22Rv1 (cell line): ENCODE measurements around the gene LRBA.

Source experiments
- ZFX ChIP-seq: fragments of 450-650 bp; IDR thresholded peaks from 2 replicates; pipeline ENCODE4 v1.6.1; 2017; ENCODE audit warnings: antibody characterized with exemption, borderline replicate concordance
- TF ChIP-seq, protein P1 (sequence below): fragments of 450-650 bp; IDR thresholded peaks from 2 replicates; pipeline ENCODE4 v1.5.1; 2017; ENCODE audit warnings: mild to moderate bottlenecking

DNA sequence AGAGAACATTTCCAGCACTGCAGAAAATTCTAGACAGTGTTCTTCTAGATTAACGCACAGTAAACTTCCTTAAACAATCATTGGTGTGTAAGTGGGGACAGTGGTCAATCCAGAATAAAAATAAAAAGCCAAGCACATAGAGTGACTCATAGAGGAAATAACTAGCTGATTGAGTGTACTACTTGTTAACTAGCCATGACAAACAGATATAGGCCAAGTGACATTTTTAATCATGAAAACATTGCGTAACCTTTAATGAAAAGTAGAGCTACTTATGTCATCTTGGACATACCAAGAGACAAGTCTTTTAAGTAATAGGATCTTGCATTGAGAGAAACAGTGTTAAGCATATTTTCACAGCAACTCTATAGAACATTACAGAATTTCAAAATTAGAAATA lies 667.0 kb downstream of the LRBA start:
- TF ChIP-seq, protein P1, sequence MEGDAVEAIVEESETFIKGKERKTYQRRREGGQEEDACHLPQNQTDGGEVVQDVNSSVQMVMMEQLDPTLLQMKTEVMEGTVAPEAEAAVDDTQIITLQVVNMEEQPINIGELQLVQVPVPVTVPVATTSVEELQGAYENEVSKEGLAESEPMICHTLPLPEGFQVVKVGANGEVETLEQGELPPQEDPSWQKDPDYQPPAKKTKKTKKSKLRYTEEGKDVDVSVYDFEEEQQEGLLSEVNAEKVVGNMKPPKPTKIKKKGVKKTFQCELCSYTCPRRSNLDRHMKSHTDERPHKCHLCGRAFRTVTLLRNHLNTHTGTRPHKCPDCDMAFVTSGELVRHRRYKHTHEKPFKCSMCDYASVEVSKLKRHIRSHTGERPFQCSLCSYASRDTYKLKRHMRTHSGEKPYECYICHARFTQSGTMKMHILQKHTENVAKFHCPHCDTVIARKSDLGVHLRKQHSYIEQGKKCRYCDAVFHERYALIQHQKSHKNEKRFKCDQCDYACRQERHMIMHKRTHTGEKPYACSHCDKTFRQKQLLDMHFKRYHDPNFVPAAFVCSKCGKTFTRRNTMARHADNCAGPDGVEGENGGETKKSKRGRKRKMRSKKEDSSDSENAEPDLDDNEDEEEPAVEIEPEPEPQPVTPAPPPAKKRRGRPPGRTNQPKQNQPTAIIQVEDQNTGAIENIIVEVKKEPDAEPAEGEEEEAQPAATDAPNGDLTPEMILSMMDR = no peak
- no peak for TF ChIP-seq ZFX
